ENCODE data around the gene LMBRD1.

The LMBRD1 gene

GRCh38 chr6:69632932-69633331 lies 163.9 kb downstream of the LMBRD1 start:
- no peaks in the 10 kb centered on the region for H3K4me1 ChIP-seq (ENCODE audit: control insufficient read depth, insufficient read depth, low read length)
- no peak for TF ChIP-seq ZNF394 (tag by site-specific recombination; IDR thresholded peaks at IDR 0.05; ENCODE audit: borderline replicate concordance)
- TF ChIP-seq FEZF1 (tag by site-specific recombination; IDR thresholded peaks at IDR 0.05) = no peak
- no peak for TF ChIP-seq ZNF19 (tag by site-specific recombination; IDR thresholded peaks at IDR 0.05; ENCODE audit: low read depth)
- TF ChIP-seq ZNF26 (tag by site-specific recombination; IDR thresholded peaks at IDR 0.05) = no peak
- TF ChIP-seq ZNF621 (tag by site-specific recombination; IDR thresholded peaks at IDR 0.05) = no peak
- no peak for TF ChIP-seq ZNF561 (tag by site-specific recombination; IDR thresholded peaks at IDR 0.05; ENCODE audit: borderline replicate concordance)
- TF ChIP-seq ZEB2 (tag by site-specific recombination; IDR thresholded peaks at IDR 0.05) = no peak
- TF ChIP-seq ZNF211 (tag by site-specific recombination; IDR thresholded peaks at IDR 0.05; ENCODE audit: low read depth) = no peak
- TF ChIP-seq IKZF3 (tag by site-specific recombination; IDR thresholded peaks at IDR 0.05) = no peak
- no peak for TF ChIP-seq KLF7 (tag by site-specific recombination; IDR thresholded peaks at IDR 0.05; ENCODE audit: borderline replicate concordance)
- no peak for TF ChIP-seq KLF9 (tag by site-specific recombination; IDR thresholded peaks at IDR 0.05; ENCODE audit: low read depth)
- no peak for TF ChIP-seq ZNF560 (tag by site-specific recombination; IDR thresholded peaks at IDR 0.05; ENCODE audit: borderline replicate concordance)
- H3K9me3 ChIP-seq (ENCODE audit: control insufficient read depth, insufficient read depth, low read depth, low read length) = no peaks in the 10 kb centered on the region
- ChIA-PET CTCF (interaction anchor here (0.5 kb wide), 1 partner anchor 1056 kb away, joined by 3 read pairs; no protein-coding TSS in a partner anchor), POLR2A (no interaction called here)
- no peak overlapping the region for H3K4me3 ChIP-seq (ENCODE audit: low read depth, low read length)
- no peaks in the 10 kb centered on the region for H3K36me3 ChIP-seq (ENCODE audit: control insufficient read depth in 2 of 2, insufficient read depth in 1 of 2, low read length in 2 of 2)
- no peak overlapping the region for H3K27ac ChIP-seq (ENCODE audit: extremely low read depth, low read depth, low read length)

GRCh38 chr6:69631552-69632346 lies 165.1 kb downstream of the LMBRD1 start:
- CTCF ChIA-PET = interaction anchor here (0.9 kb wide), 1 partner anchor 8 kb away, joined by 3 read pairs; no protein-coding TSS in a partner anchor
- no peaks in the 10 kb centered on the region for H3K4me1 ChIP-seq (ENCODE audit: control insufficient read depth, insufficient read depth, low read length)
- H3K27ac ChIP-seq (ENCODE audit: extremely low read depth, low read depth, low read length) = no peak overlapping the region
- no peaks in the 10 kb centered on the region for H3K36me3 ChIP-seq (ENCODE audit: control insufficient read depth in 2 of 2, insufficient read depth in 1 of 2, low read length in 2 of 2)
- H3K4me3 ChIP-seq (ENCODE audit: low read depth, low read length) = no peak overlapping the region
- TF ChIP-seq ZBTB21 (tag by site-specific recombination; IDR thresholded peaks at IDR 0.05) (no peak), SP3 (tag by site-specific recombination; IDR thresholded peaks at IDR 0.05) (no peak), ZNF266 (tag by site-specific recombination; IDR thresholded peaks at IDR 0.05; ENCODE audit: low read depth) (no peak), ZNF560 (tag by site-specific recombination; IDR thresholded peaks at IDR 0.05; ENCODE audit: borderline replicate concordance) (no peak), ZNF670 (tag by site-specific recombination; IDR thresholded peaks at IDR 0.05; ENCODE audit: low read depth) (no peak), ZNF707 (tag by site-specific recombination; IDR thresholded peaks at IDR 0.05) (no peak), ZNF501 (tag by site-specific recombination; IDR thresholded peaks at IDR 0.05) (no peak), ZNF324 (tag by site-specific recombination; IDR thresholded peaks at IDR 0.05) (no peak), ZBTB26 (tag by site-specific recombination; optimal IDR thresholded peaks at IDR 0.05) (no peak), ZNF610 (tag by site-specific recombination; IDR thresholded peaks at IDR 0.05; ENCODE audit: borderline replicate concordance) (no peak), ZNF280C (tag by site-specific recombination; IDR thresholded peaks at IDR 0.05) (no peak), ZNF16 (tag by site-specific recombination; IDR thresholded peaks at IDR 0.05; ENCODE audit: low read depth) (no peak), MEIS1 (CRISPR knock-in tag; IDR thresholded peaks at IDR 0.05; ENCODE audit: borderline replicate concordance) (no peak), ZNF132 (tag by site-specific recombination; IDR thresholded peaks at IDR 0.05; ENCODE audit: borderline replicate concordance) (no peak), ZBTB6 (tag by site-specific recombination; IDR thresholded peaks at IDR 0.05) (no peak)
- POLR2A ChIA-PET = no interaction called here
- no peaks in the 10 kb centered on the region for H3K9me3 ChIP-seq (ENCODE audit: control insufficient read depth, insufficient read depth, low read depth, low read length)
